HG03565 (cell line): ENCODE results near the gene TTC9C.
A peak's percentile ranks its signal among the peaks of the same experiment; 100 is the strongest.
"Not testable (repeated sequence)": the region's sequence is repeated elsewhere in the genome, so short reads cannot be mapped to it uniquely, and the experiment has no call there.

Experiments used
- ATAC-seq: cut with Tn5 transposase; IDR thresholded peaks from one replicate; pipeline ENCODE4 v1.9.1; 2021; ENCODE audit warnings: mild to moderate bottlenecking, moderate library complexity; ENCODE audit not compliant: unreplicated experiment

TTC9C gene

GRCh38 chr11:62709247-62710000, 18.9 kb upstream of the TTC9C start:
- ATAC-seq: peak; percentile 55

GRCh38 chr11:62710001-62710345, 18.3 kb upstream of the TTC9C start:
- ATAC-seq: no peak

GRCh38 chr11:62712276-62712812, 15.9 kb upstream of the TTC9C start:
- no peak for ATAC-seq

- no peak for ATAC-seq
Observed at GRCh38 chr11:62712861-62713260, 15.4 kb upstream of the TTC9C start.

- no peak for ATAC-seq
Observed at GRCh38 chr11:62713343-62713742, 14.9 kb upstream of the TTC9C start.

- no peak for ATAC-seq
Observed at GRCh38 chr11:62715150-62716130, 12.8 kb upstream of the TTC9C start.

GRCh38 chr11:62716206-62716605, 12.1 kb upstream of the TTC9C start:
- no peak for ATAC-seq

GRCh38 chr11:62716816-62717215, 11.5 kb upstream of the TTC9C start:
- no peak for ATAC-seq

GRCh38 chr11:62719302-62719978, 8.8 kb upstream of the TTC9C start:
- ATAC-seq: no peak

- ATAC-seq: no peak
Observed at GRCh38 chr11:62721994-62722393, 6.3 kb upstream of the TTC9C start.

- ATAC-seq: no peak
Observed at GRCh38 chr11:62724171-62724570, 4.1 kb upstream of the TTC9C start.

- ATAC-seq: no peak
Observed at GRCh38 chr11:62725646-62726045, 2.6 kb upstream of the TTC9C start.

- peak; percentile 1 for ATAC-seq
Observed at GRCh38 chr11:62726156-62726914, 2.0 kb upstream of the TTC9C start.

- ATAC-seq: no peak
Observed at GRCh38 chr11:62726915-62727164, 1.4 kb upstream of the TTC9C start.

- peak; percentile 65 for ATAC-seq
Observed at GRCh38 chr11:62727165-62727871, 968 bp upstream of the TTC9C start, which contains the start of gene HNRNPUL2. HNRNPUL2 (minus strand) TSS chr11:62727457; CDS start chr11:62727156, 301 bp downstream.

- ATAC-seq: peak; percentile 39
Observed at GRCh38 chr11:62727872-62728170, 465 bp upstream of the TTC9C start.

- ATAC-seq: not testable (repeated sequence)
Observed at GRCh38 chr11:62730076-62730475, 1.8 kb downstream of the TTC9C start.

GRCh38 chr11:62732830-62733229, 4.5 kb downstream of the TTC9C start:
- ATAC-seq: no peak

GRCh38 chr11:62737196-62737595, 8.9 kb downstream of the TTC9C start:
- no peak for ATAC-seq

GRCh38 chr11:62747475-62748160, 19.3 kb downstream of the TTC9C start:
- no peak for ATAC-seq
